HEK293 (cell line): ENCODE measurements around the gene NPPB.

Experiments
- CTCF ChIA-PET: fragments of 350-600 bp; formaldehyde crosslinking; extraction: SDS; loops from one replicate; lab custom pipeline; 2021; ENCODE audit warnings: antibody characterized with exemption; lab: Yijun Ruan, JAX
- POLR2A ChIA-PET: fragments of 300-600 bp; formaldehyde crosslinking; extraction: SDS; loops from one replicate; lab custom pipeline; 2020; ENCODE audit warnings: antibody characterized with exemption, inconsistent platforms; lab: Yijun Ruan, JAX
- H3K27ac ChIP-seq: fragments of 200-500 bp; sonication (Bioruptor generic); 2 replicates; pipeline ENCODE4 v1.5.1; 2014; ENCODE audit warnings: low read depth, low read length, control low read depth, inconsistent platforms; ENCODE audit errors: extremely low read depth
- H3K36me3 ChIP-seq, 2 experiments: fragments of 200-500 bp in 1 of 2; sonication (Bioruptor generic) in 1 of 2; 1 replicate in 1 of 2; 2 replicates in 1 of 2; pipeline ENCODE4 v1.5.1; 2014 to 2017; ENCODE audit warnings: inconsistent platforms in 2 of 2, low read length in 2 of 2; ENCODE audit not compliant: control insufficient read depth in 2 of 2, insufficient read depth in 1 of 2
- H3K4me1 ChIP-seq: fragments of 200-500 bp; sonication (Bioruptor generic); 2 replicates; pipeline ENCODE4 v1.5.1; 2014; ENCODE audit warnings: mild to moderate bottlenecking, low read length, inconsistent platforms; ENCODE audit not compliant: control insufficient read depth, insufficient read depth
- H3K4me3 ChIP-seq: 2 replicates; pipeline ENCODE4 v1.5.1; 2011; ENCODE audit warnings: low read depth, mild to moderate bottlenecking, control low read depth, low read length, moderate library complexity
- H3K9me3 ChIP-seq: fragments of 200-500 bp; sonication (Bioruptor generic); 2 replicates; pipeline ENCODE4 v1.5.1; 2014; ENCODE audit warnings: low read depth, low read length, inconsistent platforms; ENCODE audit not compliant: control insufficient read depth, insufficient read depth
- GLIS1 ChIP-seq: fragments of 450-650 bp; formaldehyde crosslinking; IDR thresholded peaks from 2 replicates; pipeline ENCODE4 v1.5.1; 2016; ENCODE audit warnings: missing biosample characterization, missing genetic modification characterization
- HOXA7 ChIP-seq: sonication (generic); formaldehyde crosslinking; IDR thresholded peaks from 2 replicates; pipeline ENCODE4 v1.8.1; 2022; ENCODE audit warnings: missing genetic modification reagents, borderline replicate concordance
- IKZF3 ChIP-seq: fragments of 450-650 bp; IDR thresholded peaks from 2 replicates; pipeline ENCODE4 v1.5.0; 2018; ENCODE audit warnings: missing biosample characterization, mild to moderate bottlenecking, missing genetic modification characterization, moderate library complexity
- PRDM1 ChIP-seq: fragments of 450-650 bp; formaldehyde crosslinking; IDR thresholded peaks from 2 replicates; pipeline ENCODE4; 2016; ENCODE audit warnings: missing biosample characterization, missing genetic modification characterization
- SP3 ChIP-seq: fragments of 450-650 bp; formaldehyde crosslinking; IDR thresholded peaks from 2 replicates; pipeline ENCODE4 v1.5.1; 2016; ENCODE audit warnings: missing biosample characterization, missing genetic modification characterization
- TSHZ1 ChIP-seq: fragments of 450-650 bp; formaldehyde crosslinking; IDR thresholded peaks from 2 replicates; pipeline ENCODE4 v1.5.1; 2016; ENCODE audit warnings: missing biosample characterization, missing genetic modification characterization, borderline replicate concordance
- ZBTB1 ChIP-seq: fragments of 450-650 bp; formaldehyde crosslinking; IDR thresholded peaks from 2 replicates; pipeline ENCODE4 v1.5.1; 2016; ENCODE audit warnings: missing biosample characterization, missing genetic modification characterization
- ZBTB7A ChIP-seq: fragments of 450-650 bp; formaldehyde crosslinking; IDR thresholded peaks from 2 replicates; pipeline ENCODE4 v1.5.1; 2016; ENCODE audit warnings: low read depth, missing biosample characterization, missing genetic modification characterization
- ZFHX2 ChIP-seq: fragments of 450-650 bp; formaldehyde crosslinking; conservative IDR thresholded peaks from 2 replicates; pipeline ENCODE4 v1.5.1; 2016; ENCODE audit warnings: missing biosample characterization, missing genetic modification characterization
- ZNF148 ChIP-seq: fragments of 450-650 bp; formaldehyde crosslinking; IDR thresholded peaks from 2 replicates; pipeline ENCODE4 v1.5.0; 2017; ENCODE audit warnings: missing biosample characterization, missing genetic modification characterization, borderline replicate concordance
- ZNF19 ChIP-seq: fragments of 450-650 bp; formaldehyde crosslinking; IDR thresholded peaks from 2 replicates; pipeline ENCODE4; 2016; ENCODE audit warnings: missing biosample characterization, missing genetic modification characterization, low read depth
- ZNF211 ChIP-seq: fragments of 450-650 bp; formaldehyde crosslinking; IDR thresholded peaks from 2 replicates; pipeline ENCODE4 v1.5.1; 2016; ENCODE audit warnings: low read depth, missing biosample characterization, missing genetic modification characterization
- ZNF214 ChIP-seq: fragments of 450-650 bp; formaldehyde crosslinking; IDR thresholded peaks from 2 replicates; pipeline ENCODE4 v1.5.1; 2017; ENCODE audit warnings: missing biosample characterization, mild to moderate bottlenecking, missing genetic modification characterization, borderline replicate concordance
- ZNF571 ChIP-seq: fragments of 450-650 bp; formaldehyde crosslinking; IDR thresholded peaks from 2 replicates; pipeline ENCODE4 v1.5.0; 2017; ENCODE audit warnings: missing biosample characterization, missing genetic modification characterization
- ZNF585B ChIP-seq: fragments of 450-650 bp; formaldehyde crosslinking; IDR thresholded peaks from 2 replicates; pipeline ENCODE4 v1.5.1; 2016; ENCODE audit warnings: missing biosample characterization, missing genetic modification characterization
- ZNF658 ChIP-seq: fragments of 450-650 bp; formaldehyde crosslinking; IDR thresholded peaks from 2 replicates; pipeline ENCODE4; 2016; ENCODE audit warnings: missing biosample characterization, missing genetic modification characterization
- ZNF704 ChIP-seq: fragments of 450-650 bp; formaldehyde crosslinking; IDR thresholded peaks from 2 replicates; pipeline ENCODE4 v1.5.1; 2016; ENCODE audit warnings: missing biosample characterization, missing genetic modification characterization
- ZNF747 ChIP-seq: fragments of 450-650 bp; formaldehyde crosslinking; IDR thresholded peaks from 2 replicates; pipeline ENCODE4 v1.5.1; 2016; ENCODE audit warnings: missing biosample characterization, missing genetic modification characterization
- ZSCAN5A ChIP-seq: fragments of 450-650 bp; formaldehyde crosslinking; IDR thresholded peaks from 2 replicates; pipeline ENCODE4 v1.5.1; 2016; ENCODE audit warnings: missing biosample characterization, missing genetic modification characterization
- TF ChIP-seq, protein P1 (sequence below): fragments of 450-650 bp; formaldehyde crosslinking; IDR thresholded peaks from 2 replicates; pipeline ENCODE4 v1.5.1; 2016; ENCODE audit warnings: missing biosample characterization, missing genetic modification characterization
- TF ChIP-seq, protein P2 (sequence below): fragments of 450-650 bp; formaldehyde crosslinking; IDR thresholded peaks from 2 replicates; pipeline ENCODE4 v1.5.1; 2016; ENCODE audit warnings: missing biosample characterization, missing genetic modification characterization
- TF ChIP-seq, protein P3 (sequence below): fragments of 450-650 bp; formaldehyde crosslinking; IDR thresholded peaks from 2 replicates; pipeline ENCODE4 v1.5.1; 2017; ENCODE audit warnings: missing biosample characterization, missing genetic modification characterization

The NPPB gene

GRCh38 chr1:11858968-11859871, 475 bp upstream of the NPPB start:
- Histone ChIP-seq H3K4me3 (peak overlapping the region; percentile 32), H3K36me3 (no peaks in the 10 kb centered on the region), H3K4me1 (no peaks in the 10 kb centered on the region), H3K9me3 (no peaks in the 10 kb centered on the region), H3K27ac (no peak overlapping the region)
- POLR2A ChIA-PET, result interaction anchor here (0.5 to 1.8 kb wide), 3 partner anchors 27 to 215 kb away, joined by 3 to 9 read pairs (median 4); no protein-coding TSS in a partner anchor
- CTCF ChIA-PET, result interaction anchor here (0.6 to 1.7 kb wide), 5 partner anchors 24 to 181 kb away, joined by 3 to 9 read pairs (median 4); no protein-coding TSS in a partner anchor
- TF ChIP-seq, protein P1, sequence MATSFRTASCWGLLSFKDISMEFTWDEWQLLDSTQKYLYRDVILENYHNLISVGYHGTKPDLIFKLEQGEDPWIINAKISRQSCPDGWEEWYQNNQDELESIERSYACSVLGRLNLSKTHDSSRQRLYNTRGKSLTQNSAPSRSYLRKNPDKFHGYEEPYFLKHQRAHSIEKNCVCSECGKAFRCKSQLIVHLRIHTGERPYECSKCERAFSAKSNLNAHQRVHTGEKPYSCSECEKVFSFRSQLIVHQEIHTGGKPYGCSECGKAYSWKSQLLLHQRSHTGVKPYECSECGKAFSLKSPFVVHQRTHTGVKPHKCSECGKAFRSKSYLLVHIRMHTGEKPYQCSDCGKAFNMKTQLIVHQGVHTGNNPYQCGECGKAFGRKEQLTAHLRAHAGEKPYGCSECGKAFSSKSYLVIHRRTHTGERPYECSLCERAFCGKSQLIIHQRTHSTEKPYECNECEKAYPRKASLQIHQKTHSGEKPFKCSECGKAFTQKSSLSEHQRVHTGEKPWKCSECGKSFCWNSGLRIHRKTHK (tag by site-specific recombination), result no peak
- TF ChIP-seq ZNF148 (tag by site-specific recombination) (no peak), ZBTB1 (tag by site-specific recombination) (no peak), SP3 (tag by site-specific recombination) (no peak), ZNF571 (no peak), ZNF211 (tag by site-specific recombination) (no peak), ZNF704 (tag by site-specific recombination) (no peak), PRDM1 (no peak), ZNF658 (tag by site-specific recombination) (no peak), GLIS1 (tag by site-specific recombination) (peak; percentile 91), ZNF585B (tag by site-specific recombination) (no peak), ZFHX2 (peak; percentile 33; the same call in 1 of the 2 replicates), HOXA7 (CRISPR knock-in tag) (no peak), IKZF3 (tag by site-specific recombination) (no peak), ZSCAN5A (tag by site-specific recombination) (no peak), ZNF214 (tag by site-specific recombination) (no peak), TSHZ1 (tag by site-specific recombination) (no peak), ZNF747 (tag by site-specific recombination) (no peak), ZNF19 (no peak), ZBTB7A (tag by site-specific recombination) (no peak)
- TF ChIP-seq, protein P2, sequence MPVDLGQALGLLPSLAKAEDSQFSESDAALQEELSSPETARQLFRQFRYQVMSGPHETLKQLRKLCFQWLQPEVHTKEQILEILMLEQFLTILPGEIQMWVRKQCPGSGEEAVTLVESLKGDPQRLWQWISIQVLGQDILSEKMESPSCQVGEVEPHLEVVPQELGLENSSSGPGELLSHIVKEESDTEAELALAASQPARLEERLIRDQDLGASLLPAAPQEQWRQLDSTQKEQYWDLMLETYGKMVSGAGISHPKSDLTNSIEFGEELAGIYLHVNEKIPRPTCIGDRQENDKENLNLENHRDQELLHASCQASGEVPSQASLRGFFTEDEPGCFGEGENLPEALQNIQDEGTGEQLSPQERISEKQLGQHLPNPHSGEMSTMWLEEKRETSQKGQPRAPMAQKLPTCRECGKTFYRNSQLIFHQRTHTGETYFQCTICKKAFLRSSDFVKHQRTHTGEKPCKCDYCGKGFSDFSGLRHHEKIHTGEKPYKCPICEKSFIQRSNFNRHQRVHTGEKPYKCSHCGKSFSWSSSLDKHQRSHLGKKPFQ (tag by site-specific recombination), result no peak
- TF ChIP-seq, protein P3, sequence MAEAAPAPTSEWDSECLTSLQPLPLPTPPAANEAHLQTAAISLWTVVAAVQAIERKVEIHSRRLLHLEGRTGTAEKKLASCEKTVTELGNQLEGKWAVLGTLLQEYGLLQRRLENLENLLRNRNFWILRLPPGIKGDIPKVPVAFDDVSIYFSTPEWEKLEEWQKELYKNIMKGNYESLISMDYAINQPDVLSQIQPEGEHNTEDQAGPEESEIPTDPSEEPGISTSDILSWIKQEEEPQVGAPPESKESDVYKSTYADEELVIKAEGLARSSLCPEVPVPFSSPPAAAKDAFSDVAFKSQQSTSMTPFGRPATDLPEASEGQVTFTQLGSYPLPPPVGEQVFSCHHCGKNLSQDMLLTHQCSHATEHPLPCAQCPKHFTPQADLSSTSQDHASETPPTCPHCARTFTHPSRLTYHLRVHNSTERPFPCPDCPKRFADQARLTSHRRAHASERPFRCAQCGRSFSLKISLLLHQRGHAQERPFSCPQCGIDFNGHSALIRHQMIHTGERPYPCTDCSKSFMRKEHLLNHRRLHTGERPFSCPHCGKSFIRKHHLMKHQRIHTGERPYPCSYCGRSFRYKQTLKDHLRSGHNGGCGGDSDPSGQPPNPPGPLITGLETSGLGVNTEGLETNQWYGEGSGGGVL (tag by site-specific recombination), result peak; percentile 27
